Measurements from ENCODE around the gene KRTAP26-1. TPM values are rescaled to one million over a fixed set of nuclear protein-coding genes. Genes with fewer than 3 reads are reported as not detected.

KRTAP26-1 gene
- total RNA-seq, 1 experiment from 2014 or later = not detected

DNA sequence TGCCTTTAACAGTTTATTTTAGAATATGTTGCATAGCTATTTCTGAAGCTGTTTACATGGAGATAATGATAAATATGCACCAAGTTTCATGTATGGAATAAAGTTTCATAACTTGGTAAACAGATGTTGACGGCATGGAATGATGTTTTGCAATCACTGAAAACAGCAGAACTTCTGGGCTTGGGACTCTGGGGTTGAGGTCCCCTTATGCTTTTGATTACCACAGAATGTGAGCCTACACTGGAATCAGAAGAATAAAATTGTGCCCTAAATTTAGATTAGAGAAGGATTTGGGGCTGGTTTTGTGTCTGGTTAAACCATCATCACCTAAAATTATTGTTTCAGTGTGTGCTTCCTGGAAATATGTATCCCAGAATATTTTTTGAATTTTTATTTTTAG is 48.5 kb downstream of the KRTAP26-1 start:
- no peak for DNase-seq (ENCODE audit: extremely low read depth, low read depth)

DNA sequence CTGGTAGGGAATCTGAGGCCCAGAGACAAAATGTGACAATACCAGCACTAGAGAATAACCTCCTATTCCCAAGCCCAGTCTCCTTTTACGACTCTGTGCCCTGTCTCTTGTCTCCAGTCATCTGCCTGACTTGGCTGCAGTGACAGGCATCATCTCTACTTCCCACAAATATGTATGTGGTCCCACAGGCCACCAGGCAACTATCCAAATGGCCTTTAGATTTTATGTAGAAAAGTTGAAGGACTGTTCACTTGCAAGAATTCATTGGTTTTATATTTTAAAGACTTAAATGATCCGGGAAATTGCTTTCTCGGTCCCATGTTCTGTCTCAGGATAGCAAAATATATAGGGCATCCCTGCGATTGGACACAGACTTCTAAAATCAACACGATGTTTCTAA is 49.0 kb downstream of the KRTAP26-1 start:
- DNase-seq (ENCODE audit: extremely low read depth, low read depth) = no peak

DNA sequence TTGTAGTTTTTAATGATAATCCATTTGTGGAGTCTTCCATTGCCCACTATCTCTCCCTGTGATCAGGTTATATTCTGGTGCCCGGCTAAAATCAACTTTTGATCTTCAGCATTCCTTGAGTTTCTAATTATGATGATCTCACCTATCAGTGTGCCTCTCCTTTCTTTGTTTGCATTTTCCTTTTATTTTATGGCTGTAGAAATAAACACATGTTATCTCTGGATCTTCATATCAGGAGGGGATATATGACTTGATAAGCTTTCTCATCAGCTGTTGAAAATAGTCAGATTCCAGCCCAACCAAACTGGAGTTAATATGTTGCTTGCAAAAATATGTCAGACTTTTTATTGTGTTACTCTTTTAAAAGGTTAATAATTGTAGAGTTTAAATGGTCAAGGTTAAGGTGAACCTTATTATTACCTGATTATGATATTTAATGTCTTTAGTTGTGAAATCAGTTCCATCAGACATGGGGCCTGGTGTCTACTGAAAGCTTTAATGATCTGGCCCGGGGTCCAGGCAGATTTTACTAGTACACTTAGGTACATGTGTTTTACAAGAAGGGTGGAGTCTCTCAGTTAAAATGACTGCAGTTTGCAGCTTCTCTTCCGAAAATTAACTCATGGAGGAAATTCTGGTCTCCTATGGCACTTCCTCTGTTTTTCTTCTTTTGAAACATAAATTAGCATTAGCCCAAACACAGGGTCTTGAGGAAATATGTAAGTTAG is 50.1 kb downstream of the KRTAP26-1 start:
- DNase-seq (ENCODE audit: extremely low read depth, low read depth) = no peak

Small RNAs within 50 kb of the gene (small RNA-seq; reads per million reads assigned to genes)
- 0 reads per million in 2 experiments for gene KRTAP23-1

Other genes starting within 250 kb of the KRTAP26-1 start
- gene CLDN17, start 153.5 kb downstream of the KRTAP26-1 start, total RNA-seq (2014; rRNA removed; shearing (Covaris generic)) = not detected in 2 replicates
- gene CLDN8, start 104.2 kb downstream of the KRTAP26-1 start, total RNA-seq (2014; rRNA removed; shearing (Covaris generic)) = not detected in 2 replicates
- not detected in 2 replicates for gene KRTAP24-1, start 37.4 kb downstream of the KRTAP26-1 start, total RNA-seq (2014; rRNA removed; shearing (Covaris generic))
- gene KRTAP25-1, start 30.8 kb downstream of the KRTAP26-1 start, total RNA-seq (2014; rRNA removed; shearing (Covaris generic)) = not detected in 2 replicates
- not detected in 2 replicates for gene KRTAP27-1, start 17.4 kb upstream of the KRTAP26-1 start, total RNA-seq (2014; rRNA removed; shearing (Covaris generic))
- gene KRTAP23-1, start 28.3 kb upstream of the KRTAP26-1 start, total RNA-seq (2014; rRNA removed; shearing (Covaris generic)) = not detected in 2 replicates
- not detected in 2 replicates for gene KRTAP13-2, start 52.0 kb upstream of the KRTAP26-1 start, total RNA-seq (2014; rRNA removed; shearing (Covaris generic))
- gene KRTAP13-1, start 75.7 kb upstream of the KRTAP26-1 start, total RNA-seq (2014; rRNA removed; shearing (Covaris generic)) = not detected in 2 replicates
- not detected in 2 replicates for gene KRTAP13-3, start 105.6 kb upstream of the KRTAP26-1 start, total RNA-seq (2014; rRNA removed; shearing (Covaris generic))
- gene KRTAP13-4, start 109.9 kb upstream of the KRTAP26-1 start, total RNA-seq (2014; rRNA removed; shearing (Covaris generic)) = not detected in 2 replicates
- not detected in 2 replicates for gene KRTAP15-1, start 120.0 kb upstream of the KRTAP26-1 start, total RNA-seq (2014; rRNA removed; shearing (Covaris generic))
- gene KRTAP19-1, start 160.1 kb upstream of the KRTAP26-1 start, total RNA-seq (2014; rRNA removed; shearing (Covaris generic)) = not detected in 2 replicates
- not detected in 2 replicates for gene KRTAP19-2, start 167.1 kb upstream of the KRTAP26-1 start, total RNA-seq (2014; rRNA removed; shearing (Covaris generic))
- not detected in 2 replicates for gene KRTAP19-3, start 171.7 kb upstream of the KRTAP26-1 start, total RNA-seq (2014; rRNA removed; shearing (Covaris generic))
- not detected in 2 replicates for gene KRTAP19-4, start 176.8 kb upstream of the KRTAP26-1 start, total RNA-seq (2014; rRNA removed; shearing (Covaris generic))
- gene KRTAP19-5, start 181.8 kb upstream of the KRTAP26-1 start, total RNA-seq (2014; rRNA removed; shearing (Covaris generic)) = not detected in 2 replicates
- gene KRTAP19-6, start 221.5 kb upstream of the KRTAP26-1 start, total RNA-seq (2014; rRNA removed; shearing (Covaris generic)) = not detected in 2 replicates
- gene KRTAP19-7, start 241.0 kb upstream of the KRTAP26-1 start, total RNA-seq (2014; rRNA removed; shearing (Covaris generic)) = not detected in 2 replicates

Measured in NCI-H460 (cell line).